GM19099 (cell line): Measurements from ENCODE around the gene PLA2G4D.
A peak's percentile ranks its signal among the peaks of the same experiment; 100 is the strongest.

Experiments
- POLR2A ChIP-seq: IDR thresholded peaks from 3 replicates; pipeline ENCODE4 v1.6.1; 2011; ENCODE audit warnings: low read depth; ENCODE audit not compliant: insufficient read length; ENCODE audit errors: extremely low read depth

The PLA2G4D gene

DNA sequence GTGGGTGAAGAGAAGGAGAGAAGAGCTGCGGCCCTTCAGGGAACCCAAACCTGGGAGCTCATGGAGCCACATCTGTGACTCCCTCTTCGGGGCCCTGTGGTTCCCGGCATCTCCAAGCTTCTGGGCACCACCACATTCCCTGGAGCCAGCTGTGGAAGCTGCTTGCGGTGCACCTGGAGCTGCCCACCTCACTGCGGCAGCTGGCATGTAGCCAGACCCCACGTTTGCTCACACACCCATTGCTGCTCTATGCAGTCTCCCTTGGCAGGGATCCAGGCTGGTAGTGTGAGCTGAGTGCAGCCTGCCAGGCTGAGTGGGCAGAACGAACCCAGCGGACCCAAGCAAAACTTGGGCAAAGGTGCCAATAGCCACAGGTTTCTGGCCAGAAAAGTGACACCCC lies 56.7 kb downstream of the PLA2G4D start:
- TF ChIP-seq POLR2A, result no peak

DNA sequence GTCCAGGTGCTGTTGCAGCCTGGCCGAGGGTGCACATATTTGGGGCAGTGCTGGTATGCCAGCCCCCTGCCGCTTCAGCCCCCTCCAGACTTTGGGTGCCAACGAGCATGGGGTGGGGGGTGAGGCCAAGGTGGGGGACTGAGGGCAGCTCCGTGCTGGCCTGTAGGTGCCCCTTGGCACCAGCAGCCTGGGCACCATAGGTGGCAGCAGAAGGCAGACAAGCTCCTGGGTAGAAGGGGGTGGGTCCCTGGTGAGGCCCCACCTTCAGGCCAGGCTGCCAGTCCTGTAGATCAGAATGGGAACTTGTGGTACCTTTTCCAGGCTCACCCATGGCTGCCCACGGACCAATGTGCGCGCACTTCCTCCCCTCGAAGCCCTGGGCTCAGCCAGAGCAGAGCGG lies 57.4 kb downstream of the PLA2G4D start:
- TF ChIP-seq POLR2A, result no peak

DNA sequence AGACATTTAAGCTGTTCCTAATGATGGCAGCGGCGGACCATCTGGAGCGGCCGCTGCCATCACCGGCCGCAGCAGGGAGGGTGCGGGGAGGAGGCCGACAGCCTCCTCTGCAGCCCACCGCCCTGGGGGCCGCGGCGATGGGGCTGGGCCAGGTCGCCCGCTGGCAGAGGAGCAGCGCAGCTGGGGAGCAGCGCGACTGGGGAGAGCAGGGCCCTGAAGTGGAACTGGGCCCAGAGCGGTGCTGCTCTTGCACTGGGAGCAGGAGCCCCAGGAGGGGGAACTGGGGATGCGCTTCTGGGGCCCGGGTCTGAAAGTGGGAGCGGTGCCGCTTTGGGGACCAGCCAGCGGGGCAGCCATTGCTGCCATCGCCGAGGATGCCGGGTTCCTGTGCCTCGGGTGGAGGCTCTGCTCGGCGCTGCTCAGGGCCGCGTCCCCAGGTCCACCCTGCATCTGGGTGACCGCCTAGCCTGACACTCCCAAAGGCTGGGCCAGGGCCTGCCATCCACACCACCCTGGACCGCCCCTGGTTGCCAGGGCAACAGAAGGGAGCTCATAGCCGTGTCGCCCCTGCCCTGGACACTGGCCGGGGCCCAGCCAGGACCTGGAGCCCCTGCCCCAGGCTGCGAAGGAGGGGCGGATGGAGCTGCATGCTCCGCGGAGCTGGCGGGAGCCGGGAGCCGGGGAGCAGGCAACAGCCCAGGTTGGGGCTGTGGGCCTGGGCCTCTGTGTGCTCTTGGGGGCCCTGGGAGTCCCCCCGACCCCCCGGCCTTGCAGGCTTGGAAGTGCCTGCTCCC lies 58.1 kb downstream of the PLA2G4D start:
- no peak for TF ChIP-seq POLR2A

DNA sequence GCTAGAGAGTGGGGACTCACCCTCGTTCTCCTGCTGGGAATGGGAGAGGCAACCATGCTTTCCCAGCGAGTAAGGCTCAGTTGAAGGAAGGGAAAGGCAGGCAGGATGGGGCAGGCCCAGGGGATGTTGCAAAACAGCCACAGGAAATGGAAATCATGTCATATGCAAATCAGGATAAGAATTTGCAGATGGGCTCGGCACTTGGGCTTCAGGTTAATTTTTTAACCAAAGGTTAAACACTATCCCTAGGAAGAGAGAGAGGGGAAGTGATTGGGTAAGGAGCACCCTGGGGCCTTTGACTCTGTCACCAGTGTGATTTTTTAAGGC lies 59.0 kb downstream of the PLA2G4D start:
- peak; percentile 69 for TF ChIP-seq POLR2A

DNA sequence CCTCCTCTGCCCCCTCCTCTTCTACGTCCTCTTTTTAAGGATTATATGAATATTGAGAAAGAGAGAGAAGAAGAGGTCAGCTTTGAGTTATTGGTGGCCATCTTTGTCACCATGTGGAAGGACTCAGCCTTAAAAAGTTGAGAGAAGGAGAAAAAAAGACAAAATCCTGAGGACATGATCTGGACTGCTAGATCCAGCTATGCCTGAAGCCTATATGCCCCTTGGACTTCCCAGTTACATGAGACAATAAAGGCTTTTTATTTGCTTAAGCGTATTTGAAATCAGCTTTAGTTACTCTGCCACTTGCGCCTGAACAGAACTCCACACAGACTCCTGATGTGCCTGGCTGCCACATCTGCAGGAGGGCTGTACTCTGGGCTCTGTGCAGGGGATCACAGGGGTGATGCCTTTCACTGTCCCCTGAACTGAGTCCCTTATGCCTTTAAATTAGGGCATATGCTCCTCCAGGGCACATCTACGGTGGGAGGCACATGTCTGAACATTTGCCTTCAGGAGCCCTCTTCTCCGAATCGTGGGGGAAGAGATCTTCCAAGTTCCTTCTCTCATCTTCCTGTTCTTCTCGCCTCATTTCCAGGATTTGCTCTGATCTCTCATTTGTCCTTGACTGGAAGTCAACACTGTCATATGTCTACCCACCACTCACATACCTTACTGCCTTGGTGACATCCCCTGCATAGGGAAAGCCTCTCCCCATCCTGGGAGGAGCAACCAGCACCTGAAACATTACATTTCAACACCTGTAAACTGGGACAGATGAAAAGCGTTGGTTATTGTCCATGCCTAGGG lies 59.5 kb downstream of the PLA2G4D start:
- no peak for TF ChIP-seq POLR2A

DNA sequence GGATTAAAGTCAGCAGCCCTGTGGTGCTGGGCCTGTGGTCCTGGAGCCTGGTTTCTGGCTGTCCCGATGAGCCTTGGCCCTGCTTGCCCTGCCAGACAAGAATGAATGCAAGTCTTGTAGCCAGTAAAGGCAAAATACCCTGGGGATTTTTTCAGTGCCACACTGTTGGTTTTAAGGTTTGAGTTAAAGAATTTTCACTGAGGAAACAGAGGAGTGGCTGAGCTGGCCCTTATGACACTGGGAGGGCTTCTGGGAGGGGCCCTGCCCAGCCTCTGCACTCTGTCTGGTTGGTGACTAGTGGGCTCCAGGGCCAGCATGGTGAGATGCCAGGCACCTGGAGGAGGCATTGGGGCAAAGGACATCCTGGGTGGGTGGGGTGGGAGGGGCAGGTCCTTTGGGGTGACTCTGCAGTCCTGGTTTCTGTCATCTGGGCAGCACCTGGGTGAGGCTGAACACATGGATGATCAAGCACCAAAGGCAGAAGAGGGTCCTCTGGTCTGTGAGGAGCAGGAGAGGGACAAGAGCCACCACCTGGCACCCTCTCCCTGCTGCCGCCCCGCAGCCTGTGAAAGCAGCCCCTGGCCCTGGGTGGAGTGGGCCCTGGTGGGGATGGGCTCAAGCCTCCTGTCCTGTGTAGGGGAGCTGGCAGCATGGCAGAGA lies 61.0 kb downstream of the PLA2G4D start:
- no peak for TF ChIP-seq POLR2A

DNA sequence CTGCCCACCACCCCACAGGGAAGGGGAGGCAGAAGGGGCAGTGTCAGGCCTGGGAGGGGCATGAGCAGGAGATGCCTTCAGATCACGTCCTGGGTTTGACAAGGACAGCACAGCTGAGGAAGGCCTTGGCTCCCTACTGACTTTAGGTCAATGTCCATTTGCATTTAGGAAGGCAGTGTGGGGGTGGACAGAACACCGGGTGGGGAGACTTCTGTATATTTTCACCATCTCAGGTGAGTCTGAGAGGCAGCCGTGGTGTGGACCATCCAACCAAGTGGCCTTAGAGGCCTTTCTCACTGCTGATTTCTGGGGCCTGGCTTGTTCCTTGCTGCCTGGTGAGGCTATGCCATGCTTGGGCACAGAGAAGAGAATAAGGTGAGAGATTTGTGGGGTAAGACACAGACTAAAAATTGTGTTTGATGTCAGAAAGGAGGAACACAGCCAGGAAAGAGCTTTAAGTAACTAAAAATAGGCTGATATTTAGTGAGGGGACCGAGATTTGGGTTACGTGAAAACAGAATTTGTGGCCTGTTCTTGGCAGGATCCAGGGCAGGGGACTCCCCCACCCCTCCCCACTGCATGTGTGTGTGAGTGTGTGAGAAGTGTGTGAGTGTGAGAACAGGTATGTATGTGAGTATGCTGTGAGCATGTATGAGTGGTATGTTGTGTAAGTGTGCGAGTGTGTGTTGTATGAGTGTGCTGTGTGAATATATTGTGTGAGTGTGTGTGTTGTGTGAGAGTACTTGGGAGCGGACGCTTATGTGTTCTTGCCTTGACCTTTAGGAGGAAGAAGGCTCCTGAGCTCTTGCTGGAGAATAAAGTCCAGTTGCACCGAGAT lies 61.8 kb downstream of the PLA2G4D start:
- no peak for TF ChIP-seq POLR2A

DNA sequence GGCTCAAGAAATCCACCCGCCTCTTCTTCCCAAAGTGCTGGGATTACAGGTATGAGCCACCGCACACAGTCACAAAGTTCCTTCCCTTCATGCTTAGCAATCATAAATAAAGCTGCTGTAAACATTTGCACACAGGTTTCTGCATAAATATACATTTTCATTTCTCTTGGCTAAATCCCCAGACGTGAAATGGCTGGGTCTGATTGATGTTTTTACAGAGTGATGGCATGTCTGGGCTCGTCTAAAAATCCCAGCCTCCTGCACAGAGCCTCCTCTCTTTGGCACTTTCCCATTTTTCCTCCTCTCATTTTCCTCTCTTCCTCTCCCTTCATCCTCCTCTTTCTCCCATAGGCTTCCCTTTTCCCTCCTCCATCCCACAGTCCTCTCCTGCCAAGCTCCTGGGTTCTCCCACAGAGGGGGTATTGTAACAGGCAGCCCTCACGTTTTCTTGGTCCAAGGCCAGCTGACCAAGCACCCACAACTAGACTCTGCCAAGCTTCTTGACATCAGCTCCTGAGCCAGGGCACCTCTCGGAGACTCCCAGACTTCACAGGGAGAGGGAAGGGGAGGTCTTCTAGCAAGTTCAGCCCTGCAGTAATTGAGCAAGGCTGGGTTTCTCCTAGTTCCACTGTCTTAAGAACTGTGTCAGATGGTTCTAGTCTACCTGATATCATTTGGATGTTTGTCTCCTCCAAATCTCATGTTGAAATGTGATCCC lies 63.0 kb downstream of the PLA2G4D start:
- no peak for TF ChIP-seq POLR2A

DNA sequence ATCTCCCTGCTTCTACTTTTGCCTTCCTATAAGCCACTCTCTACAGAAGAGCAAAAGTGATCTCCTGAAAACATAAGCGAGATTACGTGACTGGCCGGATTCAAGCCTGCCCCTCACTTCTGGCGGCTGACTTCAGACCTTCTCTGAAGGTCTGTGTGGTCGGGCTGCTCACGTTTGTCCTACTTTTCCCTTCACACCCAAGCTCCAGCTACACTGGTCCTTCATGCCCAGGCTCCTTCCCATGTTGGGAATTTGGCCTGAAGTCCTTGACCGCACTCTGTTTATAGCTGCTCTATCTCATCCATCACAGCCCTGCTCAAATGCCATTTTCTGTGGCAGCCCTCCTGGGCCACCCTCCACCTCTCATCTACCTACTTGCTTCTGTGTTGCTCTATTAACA lies 66.8 kb downstream of the PLA2G4D start:
- TF ChIP-seq POLR2A, result no peak

DNA sequence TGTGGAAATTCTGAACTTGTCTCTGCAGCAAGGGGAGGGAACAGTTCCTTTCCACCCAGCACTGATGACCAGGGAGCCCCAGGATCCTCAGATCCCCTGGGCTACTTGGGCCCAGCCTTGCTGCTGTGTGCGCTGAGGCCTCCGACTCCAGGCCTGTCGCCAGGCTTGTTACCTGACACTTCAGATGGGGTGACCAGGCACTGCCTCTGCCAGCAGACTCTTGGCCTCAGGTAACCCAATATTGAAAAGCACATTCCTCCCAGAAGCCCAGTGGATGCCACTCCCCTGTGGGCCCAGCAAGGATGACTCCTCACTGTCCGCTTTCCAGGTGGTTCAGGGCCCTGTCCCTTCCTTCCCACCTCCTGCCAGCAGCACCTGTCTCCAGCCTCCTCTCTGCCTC lies 70.1 kb downstream of the PLA2G4D start:
- no peak for TF ChIP-seq POLR2A

DNA sequence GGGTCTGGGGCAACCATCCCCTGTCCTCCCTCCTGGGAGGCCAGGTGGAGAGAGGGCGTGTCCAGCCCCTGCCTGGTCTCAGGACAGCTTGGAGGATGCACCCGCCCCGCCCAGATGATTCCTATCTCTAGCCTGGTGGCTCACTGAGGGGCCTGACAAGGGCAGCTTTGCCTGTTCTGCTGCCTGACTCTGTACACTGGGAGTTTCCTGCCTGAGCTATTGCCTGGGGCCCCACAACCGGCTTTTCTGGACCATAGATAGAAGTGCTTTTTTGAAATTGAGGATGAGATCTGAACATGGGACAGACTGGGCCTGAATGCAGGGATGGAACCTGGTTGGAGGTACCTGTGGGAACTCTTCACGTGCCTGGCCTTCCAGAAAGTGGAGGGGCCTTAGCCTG lies 72.8 kb downstream of the PLA2G4D start:
- TF ChIP-seq POLR2A, result no peak

DNA sequence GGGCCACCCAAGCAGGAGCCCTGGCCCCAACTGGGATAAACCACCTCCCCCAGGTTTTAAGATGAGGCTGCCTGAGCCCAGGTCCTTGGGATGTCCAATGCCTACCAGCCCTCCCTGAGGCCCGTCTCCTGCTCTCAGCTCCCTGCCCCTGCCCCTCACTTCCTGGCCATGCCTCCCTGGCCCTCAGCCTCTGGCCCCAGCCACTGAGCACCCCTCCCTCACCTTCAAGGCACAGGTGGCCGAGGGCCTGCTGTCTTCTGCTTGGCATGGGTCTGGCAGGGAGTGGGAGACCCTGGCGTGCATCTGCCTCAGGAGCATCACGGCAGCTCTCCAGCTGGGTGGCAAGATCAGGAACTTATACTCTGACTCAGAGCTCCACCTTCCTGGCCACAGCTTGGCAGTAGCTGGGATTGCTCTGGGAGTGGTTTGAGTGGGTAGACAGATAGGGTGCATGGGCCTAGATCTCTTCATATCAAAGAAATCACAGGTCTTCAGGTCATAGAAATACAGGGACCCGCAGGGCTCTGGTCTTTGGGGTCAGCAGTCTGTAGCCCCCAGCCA lies 73.6 kb downstream of the PLA2G4D start, which contains the start of gene PLA2G4E:
Gene PLA2G4E, minus strand, starts transcription at position 330 of the 561 bp plus-strand sequence. Its CDS starts 12 bp downstream, at position 318.
- no peak for TF ChIP-seq POLR2A

DNA sequence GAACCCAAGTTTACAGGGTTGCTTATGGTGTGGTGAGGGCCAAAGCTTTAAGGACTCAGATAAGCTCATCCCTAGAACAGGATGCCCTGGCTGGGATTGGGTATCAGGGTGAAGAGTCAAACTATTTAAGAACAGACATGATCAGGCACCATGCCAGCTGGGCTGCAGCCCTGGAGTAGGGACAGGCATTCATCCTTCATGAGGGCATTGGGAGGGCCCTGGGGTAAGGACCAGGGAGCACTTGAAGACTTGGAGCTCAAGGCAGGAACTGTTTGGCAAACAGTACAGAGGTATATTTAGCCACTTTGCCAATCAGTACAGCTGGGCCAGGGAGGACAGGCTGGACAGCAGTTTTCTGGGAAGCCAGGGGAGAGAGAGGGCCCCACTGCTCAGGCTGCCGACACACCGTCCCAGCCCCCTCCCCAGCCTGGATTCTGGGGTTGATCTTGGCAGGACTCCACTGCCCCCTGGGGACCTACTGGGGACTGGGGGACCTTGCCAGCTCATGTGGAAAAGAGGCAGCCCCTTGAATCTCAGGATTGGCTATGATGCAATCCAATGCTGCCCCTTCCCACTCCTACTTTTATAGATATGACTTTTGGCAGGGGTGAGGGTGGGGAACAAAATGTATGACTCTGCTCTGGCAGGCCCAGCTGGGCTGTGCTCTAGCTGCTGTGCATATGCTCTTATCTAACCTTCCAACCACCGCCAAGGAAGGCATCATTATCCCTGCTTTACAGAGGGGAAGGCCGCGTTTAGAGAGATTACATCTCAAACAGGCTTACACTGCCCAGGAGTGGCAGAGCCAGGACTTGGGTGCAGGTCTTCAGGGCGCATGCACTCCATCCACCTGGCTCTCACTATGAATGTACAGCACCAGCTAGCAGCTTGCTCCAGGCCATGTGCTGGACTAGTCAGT lies 75.8 kb downstream of the PLA2G4D start:
- no peak for TF ChIP-seq POLR2A
